GM12878 (cell line): ENCODE data around the gene TMCC2. TPM values are rescaled to one million over a fixed set of nuclear protein-coding genes. Genes with fewer than 3 reads are reported as not detected.

Experiments
- ATAC-seq: fragments of 200-7000 bp; cut with Tn5 transposase; 3 replicates; pipeline ENCODE4 v1.9.1; 2020; ENCODE audit warnings: mild to moderate bottlenecking, moderate library complexity
- BruUV-seq: library from RNA; stranded (reverse); fragments of 400-500 nt; replicated peaks from 2 replicates; lab custom pipeline; 2021; lab: Mats Ljungman, UMichigan
- CTCF ChIA-PET: fragments of 300-600 bp; sonication (Branson Sonifier 250); formaldehyde crosslinking; extraction: SDS; loops from one replicate; lab custom pipeline; 2021; ENCODE audit warnings: inconsistent platforms; lab: Yijun Ruan, JAX
- POLR2A ChIA-PET: fragments of 350-600 bp; formaldehyde crosslinking; extraction: SDS; loops from one replicate; lab custom pipeline; 2021; ENCODE audit warnings: inconsistent platforms; lab: Charles Lee
- RAD21 ChIA-PET: fragments of 300-600 bp; sonication (Branson Sonifier 250); formaldehyde crosslinking; loops from one replicate; lab custom pipeline; 2023; ENCODE audit warnings: antibody characterized with exemption; ENCODE audit not compliant: unreplicated experiment; lab: Charles Lee
- SMC1A ChIA-PET: fragments of 300-600 bp; sonication (Branson Sonifier 250); formaldehyde crosslinking; loops from one replicate; lab custom pipeline; 2023; ENCODE audit not compliant: unreplicated experiment, uncharacterized antibody; lab: Charles Lee
- DNase-seq: peaks from one replicate; pipeline ENCODE4 v3.0.0-alpha.2; 2011; ENCODE audit warnings: low read depth, low spot score
- FAIRE-seq: peaks from 3 replicates; lab custom pipeline; 2011; peaks lifted over from hg19 to GRCh38; lab: Jason Lieb, UNC
- H2AFZ ChIP-seq: 2 replicates; pipeline ENCODE4 v1.6.0; 2011; ENCODE audit warnings: low read depth, low read length, control low read depth; ENCODE audit not compliant: control insufficient read depth
- H3K27ac ChIP-seq: 2 replicates; pipeline ENCODE4 v1.5.1; 2011; ENCODE audit warnings: control low read depth; ENCODE audit not compliant: control insufficient read depth, insufficient read depth
- H3K27me3 ChIP-seq, 2 experiments: replicated peaks in 1 of 2; 2 replicates each; pipeline versions ENCODE4 v1.6.0 to v1.6.1; 2011; ENCODE audit warnings: low read length in 1 of 2; ENCODE audit not compliant: control insufficient read depth in 2 of 2, insufficient read depth in 2 of 2
- H3K36me3 ChIP-seq, 2 experiments: 2 replicates each; pipeline ENCODE4 v1.5.1; 2011; ENCODE audit warnings: low read length in 1 of 2; ENCODE audit not compliant: control insufficient read depth in 2 of 2, insufficient read depth in 2 of 2
- H3K4me1 ChIP-seq: 2 replicates; pipeline ENCODE4 v1.6.1; 2011; ENCODE audit warnings: mild to moderate bottlenecking, low read length, moderate library complexity, mixed read lengths; ENCODE audit not compliant: control insufficient read depth, insufficient read depth
- H3K4me2 ChIP-seq: 2 replicates; pipeline ENCODE4 v1.6.0; 2011; ENCODE audit warnings: control low read depth; ENCODE audit not compliant: control insufficient read depth, insufficient read depth
- H3K4me3 ChIP-seq: fragments of 200-600 bp; sonication (generic); 2 replicates; pipeline ENCODE4 v1.5.1; 2016
- H3K79me2 ChIP-seq: 2 replicates; pipeline ENCODE4 v1.6.0; 2011; ENCODE audit warnings: low read length; ENCODE audit not compliant: control insufficient read depth, insufficient read depth
- H3K9ac ChIP-seq: 2 replicates; pipeline ENCODE4 v1.8.0; 2011; ENCODE audit warnings: low read length, control low read depth, mixed read lengths; ENCODE audit not compliant: control insufficient read depth, insufficient read depth
- H3K9me3 ChIP-seq: replicated peaks from 3 replicates; pipeline ENCODE4 v1.5.1; 2011; ENCODE audit warnings: mild to moderate bottlenecking, low read length; ENCODE audit not compliant: control insufficient read depth, insufficient read depth
- H4K20me1 ChIP-seq: 2 replicates; pipeline ENCODE4 v1.6.0; 2011; ENCODE audit not compliant: control insufficient read depth, insufficient read depth
- BCL11A ChIP-seq: IDR thresholded peaks from 2 replicates; pipeline ENCODE4 v1.6.1; 2011; ENCODE audit warnings: low read depth, low read length
- CHD4 ChIP-seq: fragments of 200-600 bp; sonication (generic); IDR thresholded peaks from 2 replicates; pipeline ENCODE4 v1.6.1; 2016; ENCODE audit warnings: mild to moderate bottlenecking
- HDGF ChIP-seq: fragments of 450-650 bp; IDR thresholded peaks from 2 replicates; pipeline ENCODE4 v1.6.1; 2016; ENCODE audit warnings: antibody characterized with exemption
- IKZF2 ChIP-seq, 2 experiments: fragments of 450-650 bp; IDR thresholded peaks; 2 replicates each; pipeline ENCODE4 v1.6.1; 2017; ENCODE audit warnings: mild to moderate bottlenecking in 2 of 2, moderate library complexity in 2 of 2
- IRF4 ChIP-seq: IDR thresholded peaks from 2 replicates; pipeline ENCODE4 v1.6.1; 2011; ENCODE audit warnings: low read depth, low read length
- MTA3 ChIP-seq: IDR thresholded peaks from 2 replicates; pipeline ENCODE4 v1.6.1; 2012; ENCODE audit warnings: low read length, inconsistent platforms, borderline replicate concordance
- NBN ChIP-seq: fragments of 450-650 bp; IDR thresholded peaks from 2 replicates; pipeline ENCODE4 v1.6.1; 2016
- PML ChIP-seq: IDR thresholded peaks from 2 replicates; pipeline ENCODE4 v1.6.1; 2012; ENCODE audit warnings: low read length, inconsistent platforms
- RUNX3 ChIP-seq: IDR thresholded peaks from 2 replicates; pipeline ENCODE4 v1.6.1; 2012; ENCODE audit warnings: low read length, inconsistent platforms
- YBX1 ChIP-seq: fragments of 450-650 bp; IDR thresholded peaks from 2 replicates; pipeline ENCODE4 v1.6.1; 2016; ENCODE audit warnings: antibody characterized with exemption
- WGBS: methylation state at CpG from one replicate; pipeline ENCODE4 v1.1.6; 2016; ENCODE audit warnings: low lambda C conversion rate; ENCODE audit not compliant: insufficient replicate concordance, insufficient coverage; ENCODE audit errors: missing lambda C conversion rate; 5-methylcytosine and 5-hydroxymethylcytosine counted together
- in situ Hi-C: fragments of 300-500 bp; cut with MboI; formaldehyde crosslinking; loops from 9 replicates; pipeline ENCODE4 v1.14.3; 2018; ENCODE audit warnings: mixed read lengths
- intact Hi-C: fragments of 100-400 bp; cut with micrococcal nuclease; formaldehyde crosslinking; loops from one replicate; pipeline ENCODE4 v1.14.2; 2022; ENCODE audit not compliant: unreplicated experiment
- polyA plus RNA-seq, 11 experiments: library from polyadenylated mRNA; depleted of rRNA in 4 of 11; unstranded in 6 of 11; stranded (reverse) in 5 of 11; fragments of >200 nt; fragmentation: Nextera tagmentation in 4 of 11; fragmentation: Illumina TruSeq in 1 of 11; extraction: Ambion mirVana in 4 of 11; extraction: Trizol in 1 of 11; gene quantifications; 1 replicate in 1 of 11; 2 replicates in 10 of 11; pipeline versions ENCODE4 v1.2.1 to v1.2.3, GENCODE V29; 2011 to 2016; ENCODE audit warnings: inconsistent platforms in 2 of 11, missing spikeins in 2 of 11, low read depth in 1 of 11
- total RNA-seq, 4 experiments: library from RNA; depleted of rRNA in 3 of 4; stranded (reverse); fragments of >200 nt in 3 of 4; fragmentation: Illumina TruSeq in 1 of 4; extraction: Trizol in 1 of 4; gene quantifications; 2 replicates each; pipeline versions ENCODE4 v1.2.1 to v1.2.3, GENCODE V29; 2013 to 2021
- TF ChIP-seq, protein P1 (sequence below): fragments of 450-650 bp; IDR thresholded peaks from 2 replicates; pipeline ENCODE4 v1.6.1; 2014; ENCODE audit warnings: mild to moderate bottlenecking

TMCC2 gene
- total and polyA plus RNA-seq, 10 of the 15 experiments (the other 5 are each of a cell fraction or from before 2014, with no cell fraction given), result 0.06 to 2.3 (median 0.76) TPM

DNA sequence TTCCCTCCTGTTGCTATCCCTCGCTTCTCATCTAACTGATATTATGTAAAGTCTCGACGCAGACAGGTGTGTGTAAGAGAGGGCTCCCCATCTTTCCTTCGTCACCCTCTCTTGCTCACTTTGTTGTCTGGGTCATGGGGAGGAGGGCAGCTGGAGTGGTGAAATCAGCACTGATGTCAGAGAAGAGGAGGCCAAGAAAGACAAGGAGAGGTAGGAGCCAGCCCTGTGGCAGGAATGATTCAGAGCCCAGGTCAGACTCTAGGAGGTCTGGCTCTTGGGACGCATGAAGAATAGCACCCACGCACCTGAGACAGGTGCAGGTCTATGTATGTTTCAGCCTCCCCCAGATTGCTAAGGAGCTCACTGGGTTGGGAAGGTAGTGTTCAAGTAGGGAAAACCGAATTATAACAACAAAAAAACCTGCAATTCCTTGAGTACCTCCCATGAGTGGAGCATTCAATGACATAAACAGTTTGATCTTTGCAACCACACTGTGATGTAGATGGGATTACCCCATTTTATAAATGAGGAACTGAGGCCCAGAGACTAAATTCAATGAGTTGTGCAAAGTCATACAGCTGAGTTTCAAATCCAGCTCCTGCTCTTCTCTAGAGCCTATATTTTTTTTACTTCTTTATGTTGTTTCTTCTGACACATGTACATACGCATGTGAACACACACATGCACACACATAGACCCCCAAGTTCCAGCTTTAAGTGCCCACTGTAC, 83.4 kb downstream of the TMCC2 start (continued):
- peak; percentile 78 to 79 for TF ChIP-seq IKZF2 (IDR thresholded peaks at IDR 0.05)

DNA sequence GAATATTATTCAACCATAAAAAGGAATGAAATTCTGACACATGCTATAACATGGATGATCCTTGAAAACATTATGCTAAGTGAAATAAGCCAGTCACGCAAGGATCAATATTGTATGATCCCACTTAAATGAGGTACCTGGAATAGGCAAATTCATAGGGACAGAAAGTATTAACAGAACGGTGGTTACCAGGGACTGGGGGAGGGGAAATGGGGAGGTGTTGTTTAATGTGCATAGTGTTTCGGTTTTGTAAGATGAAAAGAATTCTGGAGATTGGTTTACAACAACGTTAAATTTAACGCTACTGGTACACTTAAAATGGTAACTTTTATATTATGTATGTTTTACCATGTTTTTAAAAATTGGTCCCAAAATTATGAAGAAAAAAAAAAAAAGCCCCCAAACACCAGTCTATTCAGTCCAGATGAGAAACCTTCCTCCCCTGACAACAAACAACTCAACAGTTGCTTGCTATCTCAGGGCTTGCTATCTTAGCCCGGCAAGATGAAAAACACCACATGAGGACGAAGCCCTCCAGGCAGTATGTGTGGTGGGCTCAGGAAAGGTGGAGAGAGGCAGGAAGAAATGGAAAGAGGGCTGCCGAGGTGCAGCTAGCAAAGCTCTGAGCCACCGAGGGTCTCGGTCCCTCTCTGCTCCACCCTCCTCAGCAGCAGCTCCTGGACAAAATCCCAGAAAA, 85.3 kb downstream of the TMCC2 start:
- H3K9ac ChIP-seq, result 0 out of 2 replicates have a peak overlapping the region, but pooled peaks have one; percentile 22
- H2AFZ ChIP-seq, result no peak overlapping the region; the same call in 1 of the 2 replicates
- H3K27me3 ChIP-seq, result no peaks in the 10 kb centered on the region; a peak in 1 of 4 replicates
- intact Hi-C loops (loop anchor here (1.0 kb wide), 1 partner anchor 28 kb away; no protein-coding TSS in a partner anchor), in situ Hi-C loops (no loop called here)
- ChIA-PET SMC1A (interaction anchor here (0.6 to 35.1 kb wide), 7 partner anchors 12 to 41 kb away, joined by 3 to 1445 read pairs (median 9); no protein-coding TSS in a partner anchor), POLR2A (interaction anchor here (0.6 to 6.8 kb wide), 11 partner anchors 11 to 156 kb away, joined by 3 to 151 read pairs (median 4); no protein-coding TSS in a partner anchor), RAD21 (interaction anchor here (0.6 to 23.9 kb wide), 15 partner anchors 9 to 192 kb away, joined by 3 to 892 read pairs (median 5); partner anchors contain the start of genes CDK18 and TMCC2), CTCF (interaction anchor here (0.6 to 59.5 kb wide), 10 partner anchors 10 to 176 kb away, joined by 3 to 2333 read pairs (median 4); no protein-coding TSS in a partner anchor)
- no peaks in the 10 kb centered on the region; the same call in none of the 2 replicates for H4K20me1 ChIP-seq
- no peak overlapping the region for H3K27ac ChIP-seq
- TF ChIP-seq CHD4 (no peak), MTA3 (peak; percentile 24; the same call in 1 of the 2 replicates), HDGF (0 out of 2 replicates have a peak, but pooled peaks have one; percentile 56), RUNX3 (0 out of 2 replicates have a peak, but pooled peaks have one; percentile 19), BCL11A (no peak), PML (peak; percentile 38; the same call in 1 of the 2 replicates), IRF4 (no peak), NBN (0 out of 2 replicates have a peak, but pooled peaks have one; percentile 35), YBX1 (no peak)
- TF ChIP-seq, protein P1, sequence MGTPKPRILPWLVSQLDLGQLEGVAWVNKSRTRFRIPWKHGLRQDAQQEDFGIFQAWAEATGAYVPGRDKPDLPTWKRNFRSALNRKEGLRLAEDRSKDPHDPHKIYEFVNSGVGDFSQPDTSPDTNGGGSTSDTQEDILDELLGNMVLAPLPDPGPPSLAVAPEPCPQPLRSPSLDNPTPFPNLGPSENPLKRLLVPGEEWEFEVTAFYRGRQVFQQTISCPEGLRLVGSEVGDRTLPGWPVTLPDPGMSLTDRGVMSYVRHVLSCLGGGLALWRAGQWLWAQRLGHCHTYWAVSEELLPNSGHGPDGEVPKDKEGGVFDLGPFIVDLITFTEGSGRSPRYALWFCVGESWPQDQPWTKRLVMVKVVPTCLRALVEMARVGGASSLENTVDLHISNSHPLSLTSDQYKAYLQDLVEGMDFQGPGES, result peak; percentile 32; the same call in 1 of the 2 replicates
- no peak for DNase-seq
- peak overlapping the region; percentile 45; the same call in 1 of the 2 replicates for H3K4me2 ChIP-seq
- no peaks in the 10 kb centered on the region for H3K36me3 ChIP-seq
- H3K79me2 ChIP-seq, result no peaks in the 10 kb centered on the region
- WGBS, result 8% methylated on average over 10 of the region's 10 CpGs
- peak overlapping the region; percentile 35; the same call in 1 of the 2 replicates for H3K4me3 ChIP-seq
- FAIRE-seq, result no peak
- peaks cover 30% of the 10 kb centered on the region for H3K4me1 ChIP-seq
- H3K9me3 ChIP-seq, result no peaks in the 10 kb centered on the region; the same call in 2 of the 3 replicates
- TSS peak; percentile 18 for BruUV-seq
- ATAC-seq, result no peak; the same call in 2 of the 3 replicates
